Activated CD4-positive, alpha-beta T cell treated with anti-CD3 and anti-CD28 coated beads, Interleukin-2, amount 10 ng/mL, durations not matched to agents 7 days and 5 days (primary cell): Measurements from ENCODE around the gene STAU1. TPM values are rescaled to one million over a fixed set of nuclear protein-coding genes. Genes with fewer than 3 reads are reported as not detected.
"Not testable (repeated sequence)": the region's sequence is repeated elsewhere in the genome, so short reads cannot be mapped to it uniquely, and the experiment has no call there.

Source experiments
- CTCF ChIA-PET: fragments of 350-600 bp; sonication (Branson Sonifier 250); formaldehyde crosslinking; loops from one replicate; lab custom pipeline; 2021; ENCODE audit warnings: antibody characterized with exemption; lab: Charles Lee
- POLR2A ChIA-PET: fragments of 350-600 bp; sonication (Branson Sonifier 250); formaldehyde crosslinking; loops from one replicate; lab custom pipeline; 2021; ENCODE audit warnings: antibody characterized with exemption; lab: Charles Lee
- DNase-seq: peaks from one replicate; pipeline ENCODE4 v3.0.0-alpha.2; 2020
- H3K27ac Mint-ChIP-seq: one replicate; pipeline ENCODE4 v1.8.0; 2021; ENCODE audit warnings: mild to moderate bottlenecking, moderate library complexity, mixed read lengths
- H3K27me3 Mint-ChIP-seq: one replicate; pipeline ENCODE4 v1.8.0; 2021; ENCODE audit warnings: mixed read lengths
- H3K36me3 Mint-ChIP-seq: one replicate; pipeline ENCODE4 v1.8.0; 2021; ENCODE audit warnings: low read depth, mixed read lengths
- H3K4me1 Mint-ChIP-seq: one replicate; pipeline ENCODE4 v1.8.0; 2021; ENCODE audit warnings: mixed read lengths
- H3K4me3 Mint-ChIP-seq: one replicate; pipeline ENCODE4 v1.8.0; 2021; ENCODE audit warnings: mild to moderate bottlenecking, moderate library complexity, mixed read lengths
- H3K9me3 Mint-ChIP-seq: one replicate; pipeline ENCODE4 v1.8.0; 2021; ENCODE audit warnings: mixed read lengths
- total RNA-seq, 2 experiments: library from RNA; stranded (reverse); gene quantifications; one replicate each; pipeline ENCODE4 v1.2.3, GENCODE V29; 2021

Gene STAU1
- total RNA-seq, 2 experiments from 2014 or later: 51.8 to 57.8 TPM

DNA sequence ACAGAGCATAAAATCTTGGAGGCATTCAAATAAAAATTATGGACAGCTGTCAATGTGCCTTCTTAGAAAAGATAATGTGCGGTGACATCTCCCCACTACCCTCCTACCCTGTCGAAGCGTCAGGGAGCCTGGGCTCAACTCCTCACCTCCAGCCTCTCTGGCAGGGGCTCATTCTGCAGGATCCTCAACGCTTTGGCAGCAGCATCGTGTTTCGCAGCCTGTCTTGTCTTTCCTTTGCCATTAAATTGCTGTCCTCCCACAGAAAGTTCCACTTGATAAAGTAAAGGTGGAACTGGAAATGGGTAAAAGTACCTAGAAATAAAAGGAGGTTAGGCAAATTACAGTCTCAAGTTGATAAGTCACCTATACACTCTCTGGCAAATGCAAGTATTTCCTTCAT lies 36.7 kb downstream of the STAU1 start:
- H3K4me1 Mint-ChIP-seq: peaks cover 11% of the 10 kb centered on the region
- no peaks in the 10 kb centered on the region for H3K9me3 Mint-ChIP-seq
- CTCF ChIA-PET: interaction anchor here (0.8 kb wide), 1 partner anchor 67 kb away, joined by 4 read pairs; no protein-coding TSS in a partner anchor
- no peak for DNase-seq
- no peaks in the 10 kb centered on the region for H3K27me3 Mint-ChIP-seq
- H3K27ac Mint-ChIP-seq: no peak overlapping the region
- H3K36me3 Mint-ChIP-seq: peaks cover 47% of the 10 kb centered on the region
- no peak overlapping the region for H3K4me3 Mint-ChIP-seq
- POLR2A ChIA-PET: no interaction called here

DNA sequence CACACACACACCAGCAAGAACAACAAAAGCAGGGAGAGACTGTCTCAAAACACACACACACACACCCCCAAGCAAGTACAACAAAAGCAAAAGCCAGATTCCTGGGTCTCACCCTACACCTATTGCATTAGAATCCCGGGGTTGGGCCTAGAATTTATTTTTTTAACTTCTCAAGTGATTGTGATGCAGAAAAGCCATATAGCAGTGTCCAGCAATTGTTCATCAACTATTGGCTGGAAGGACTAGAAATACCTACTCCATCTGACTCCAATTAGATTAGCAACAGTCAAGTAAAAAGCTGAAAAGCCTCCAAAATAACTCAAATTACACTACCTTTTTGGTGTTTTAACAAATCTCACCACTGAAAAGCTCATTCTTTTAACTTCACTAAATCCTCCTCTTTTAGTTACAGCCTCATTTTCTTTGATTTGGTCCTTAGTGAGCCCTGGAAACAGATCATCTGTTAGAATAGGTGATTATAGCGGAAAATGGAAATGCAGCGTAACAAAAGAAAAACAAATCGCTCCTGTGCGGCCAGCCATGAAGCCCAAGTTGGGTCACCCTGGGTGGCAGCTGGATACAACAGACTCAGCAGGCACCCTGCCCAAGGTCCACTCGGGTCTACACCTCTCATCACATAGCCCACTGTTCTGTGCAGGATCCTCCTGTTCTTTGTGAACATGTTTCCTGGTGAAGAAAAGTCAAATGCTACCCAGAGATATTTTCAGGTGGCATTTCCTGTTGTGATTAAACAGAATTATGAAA lies 38.7 kb downstream of the STAU1 start:
- CTCF ChIA-PET: interaction anchor here (0.9 to 1.1 kb wide), 2 partner anchors 10 to 31 kb away, joined by 3 read pairs; no protein-coding TSS in a partner anchor
- DNase-seq: no peak
- Mint-ChIP-seq H3K4me3 (no peak overlapping the region), H3K27me3 (no peaks in the 10 kb centered on the region), H3K9me3 (no peaks in the 10 kb centered on the region), H3K36me3 (peaks cover 48% of the 10 kb centered on the region), H3K4me1 (peaks cover 4% of the 10 kb centered on the region), H3K27ac (peak overlapping the region; percentile 34)
- POLR2A ChIA-PET: no interaction called here

DNA sequence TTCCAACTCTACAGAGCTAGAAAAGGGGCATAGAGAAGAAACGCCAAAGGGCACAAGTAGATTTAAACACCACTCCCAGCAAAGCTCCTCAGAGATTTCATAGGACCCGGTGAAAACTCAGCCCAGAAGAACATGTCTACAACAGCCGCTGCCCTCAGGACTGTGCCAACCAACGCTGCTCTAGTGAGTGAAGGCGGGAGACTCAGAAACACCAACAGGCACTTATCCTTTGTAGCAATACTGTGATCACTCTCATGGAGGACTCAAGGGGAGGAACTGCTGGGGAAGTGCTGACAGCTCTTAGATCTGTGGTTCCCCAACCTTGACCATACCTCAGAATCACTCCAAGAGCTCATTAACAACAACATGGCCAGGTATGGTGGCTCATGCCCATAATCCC lies 39.5 kb downstream of the STAU1 start:
- H3K27me3 Mint-ChIP-seq: no peaks in the 10 kb centered on the region
- CTCF ChIA-PET: interaction anchor here (1.1 kb wide), 2 partner anchors 10 to 31 kb away, joined by 3 to 5 read pairs; no protein-coding TSS in a partner anchor
- H3K4me1 Mint-ChIP-seq: peaks cover 12% of the 10 kb centered on the region
- POLR2A ChIA-PET: no interaction called here
- H3K36me3 Mint-ChIP-seq: peaks cover 55% of the 10 kb centered on the region
- no peak overlapping the region for H3K4me3 Mint-ChIP-seq
- no peak for DNase-seq
- no peak overlapping the region for H3K27ac Mint-ChIP-seq
- no peaks in the 10 kb centered on the region for H3K9me3 Mint-ChIP-seq

DNA sequence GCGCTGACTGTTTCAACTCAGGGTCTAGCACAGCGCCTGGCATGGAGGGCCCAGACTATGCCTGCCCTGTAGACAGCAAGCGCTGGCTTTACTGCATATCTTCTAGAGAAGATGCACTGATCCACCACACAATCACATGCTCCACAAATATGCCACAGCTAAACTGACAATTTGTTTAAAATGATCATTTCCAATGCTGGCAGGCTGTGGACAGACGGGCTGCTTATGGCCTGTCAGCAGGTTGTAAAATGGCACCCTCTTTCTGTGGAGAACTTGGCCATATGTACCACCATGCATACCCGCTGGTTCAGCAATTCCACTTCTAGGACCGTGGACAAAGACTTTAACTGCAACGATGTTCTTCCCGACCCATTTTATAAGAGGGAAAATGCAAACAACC lies 40.8 kb downstream of the STAU1 start:
- Mint-ChIP-seq H3K4me1 (peaks cover 12% of the 10 kb centered on the region), H3K27ac (no peak overlapping the region), H3K36me3 (peaks cover 59% of the 10 kb centered on the region), H3K9me3 (no peaks in the 10 kb centered on the region), H3K27me3 (no peaks in the 10 kb centered on the region), H3K4me3 (no peak overlapping the region)
- CTCF ChIA-PET: interaction anchor here (0.9 to 1.1 kb wide), 2 partner anchors 9 to 70 kb away, joined by 3 to 5 read pairs; no protein-coding TSS in a partner anchor
- DNase-seq: no peak
- POLR2A ChIA-PET: no interaction called here

DNA sequence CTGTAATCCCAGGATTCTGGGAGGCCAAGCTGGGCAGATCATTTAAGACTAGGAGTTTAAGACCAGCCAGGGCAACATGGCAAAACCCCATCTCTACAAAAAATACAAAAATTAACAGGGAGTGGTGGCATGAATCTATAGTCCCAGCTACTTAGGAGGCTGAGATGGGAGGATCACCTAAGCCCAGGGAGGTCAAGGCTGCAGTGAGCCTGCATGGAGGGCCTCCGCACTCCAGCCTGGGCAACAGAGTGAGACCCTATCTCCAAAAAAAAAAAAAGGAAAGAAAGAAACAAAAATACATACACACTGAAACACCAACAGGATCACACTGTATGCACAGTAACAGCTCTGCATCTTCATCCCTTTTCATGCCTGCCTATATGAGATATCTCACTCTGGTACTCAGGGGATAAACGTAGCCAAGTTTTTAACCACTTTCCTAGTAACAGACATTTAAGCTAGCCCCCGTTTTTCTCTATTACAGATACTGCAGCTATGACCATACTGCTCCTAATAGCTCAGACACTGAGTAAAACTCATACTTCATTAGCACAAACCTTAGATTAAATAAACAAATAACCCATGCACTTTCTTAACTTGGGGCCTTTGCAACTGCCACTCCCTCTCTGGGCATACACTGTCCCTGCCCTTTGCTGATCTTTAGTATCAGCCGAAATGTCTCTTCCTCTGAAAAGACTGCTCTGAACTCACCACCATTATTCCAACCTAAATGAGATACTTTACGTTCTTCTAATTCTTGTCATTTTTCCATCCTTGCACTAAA lies 41.5 kb downstream of the STAU1 start:
- CTCF ChIA-PET: interaction anchor here (0.9 to 1.1 kb wide), 2 partner anchors 10 to 71 kb away, joined by 3 to 5 read pairs; no protein-coding TSS in a partner anchor
- DNase-seq: no peak
- Mint-ChIP-seq H3K27me3 (no peaks in the 10 kb centered on the region), H3K4me3 (no peak overlapping the region), H3K9me3 (no peaks in the 10 kb centered on the region), H3K27ac (no peak overlapping the region), H3K4me1 (peaks cover 12% of the 10 kb centered on the region), H3K36me3 (peaks cover 55% of the 10 kb centered on the region)
- POLR2A ChIA-PET: no interaction called here

DNA sequence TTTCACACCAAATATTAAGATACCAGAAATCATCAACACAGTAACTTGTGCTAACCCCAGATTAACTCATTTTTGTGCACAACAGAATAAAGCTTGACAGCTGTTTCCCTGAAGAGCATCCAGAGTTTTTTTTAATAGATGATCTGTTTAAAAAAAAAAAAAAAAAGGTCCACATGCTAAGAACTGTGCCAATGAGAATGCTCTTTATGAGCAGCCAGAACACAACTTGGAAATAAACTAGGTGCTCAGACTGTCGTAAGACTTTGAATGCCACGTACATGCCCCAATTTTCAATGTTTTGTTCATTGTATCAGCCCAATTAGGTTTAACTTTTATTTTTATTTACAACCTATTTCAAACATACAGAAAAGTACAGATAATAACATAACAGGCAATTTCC lies 47.3 kb downstream of the STAU1 start:
- H3K4me1 Mint-ChIP-seq: peaks cover 20% of the 10 kb centered on the region
- peaks cover 21% of the 10 kb centered on the region for H3K36me3 Mint-ChIP-seq
- no peak overlapping the region for H3K4me3 Mint-ChIP-seq
- no peaks in the 10 kb centered on the region for H3K9me3 Mint-ChIP-seq
- DNase-seq: no peak
- POLR2A ChIA-PET: no interaction called here
- no peak overlapping the region for H3K27ac Mint-ChIP-seq
- CTCF ChIA-PET: no interaction called here
- no peaks in the 10 kb centered on the region for H3K27me3 Mint-ChIP-seq

DNA sequence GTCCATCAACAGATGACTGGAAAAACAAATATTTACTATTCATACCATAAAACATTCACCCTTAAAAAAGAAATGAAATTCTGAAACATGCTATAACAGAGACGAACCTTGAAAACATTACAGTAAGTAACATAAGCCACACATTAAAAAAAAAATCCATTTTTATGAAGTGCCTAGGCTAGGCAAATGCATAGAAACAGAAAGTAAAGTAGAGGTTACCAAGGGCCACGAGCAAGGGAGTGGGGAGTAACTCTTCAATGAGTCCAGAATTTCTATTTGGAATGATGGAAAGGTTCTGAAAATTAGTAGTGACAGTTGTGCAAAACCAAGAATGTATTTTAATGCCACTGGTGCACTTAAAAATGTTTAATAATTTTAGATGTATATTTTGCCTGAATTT lies 47.7 kb downstream of the STAU1 start:
- peaks cover 20% of the 10 kb centered on the region for H3K4me1 Mint-ChIP-seq
- no peaks in the 10 kb centered on the region for H3K27me3 Mint-ChIP-seq
- H3K9me3 Mint-ChIP-seq: no peaks in the 10 kb centered on the region
- POLR2A ChIA-PET: no interaction called here
- peaks cover 23% of the 10 kb centered on the region for H3K36me3 Mint-ChIP-seq
- H3K27ac Mint-ChIP-seq: no peak overlapping the region
- no peak overlapping the region for H3K4me3 Mint-ChIP-seq
- CTCF ChIA-PET: no interaction called here
- no peak for DNase-seq

DNA sequence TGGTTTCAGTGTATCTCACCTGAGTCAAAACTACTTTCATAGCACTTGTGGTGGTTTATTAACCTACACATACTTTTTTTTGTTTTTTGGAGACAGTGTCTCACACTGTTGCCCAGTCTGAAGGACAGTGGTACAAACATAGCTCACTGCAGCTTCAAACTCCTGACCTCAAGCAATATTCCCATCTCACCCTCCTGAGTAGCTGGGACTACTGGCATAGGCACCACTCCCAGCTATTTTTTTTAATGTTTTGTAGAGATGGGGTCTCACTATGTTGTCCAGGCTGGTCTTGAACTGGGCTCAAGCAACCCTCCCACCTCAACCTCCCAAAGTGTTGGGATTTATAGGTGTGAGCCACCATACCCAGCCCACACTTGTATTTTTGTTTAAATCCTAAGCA lies 49.7 kb downstream of the STAU1 start:
- peaks cover 22% of the 10 kb centered on the region for H3K36me3 Mint-ChIP-seq
- no peaks in the 10 kb centered on the region for H3K27me3 Mint-ChIP-seq
- H3K9me3 Mint-ChIP-seq: no peaks in the 10 kb centered on the region
- ChIA-PET CTCF (interaction anchor here (0.9 to 2.0 kb wide), 4 partner anchors 10 to 79 kb away, joined by 3 to 5 read pairs (median 4); no protein-coding TSS in a partner anchor), POLR2A (no interaction called here)
- H3K27ac Mint-ChIP-seq: no peak overlapping the region
- H3K4me3 Mint-ChIP-seq: no peak overlapping the region
- H3K4me1 Mint-ChIP-seq: peaks cover 10% of the 10 kb centered on the region
- no peak for DNase-seq

DNA sequence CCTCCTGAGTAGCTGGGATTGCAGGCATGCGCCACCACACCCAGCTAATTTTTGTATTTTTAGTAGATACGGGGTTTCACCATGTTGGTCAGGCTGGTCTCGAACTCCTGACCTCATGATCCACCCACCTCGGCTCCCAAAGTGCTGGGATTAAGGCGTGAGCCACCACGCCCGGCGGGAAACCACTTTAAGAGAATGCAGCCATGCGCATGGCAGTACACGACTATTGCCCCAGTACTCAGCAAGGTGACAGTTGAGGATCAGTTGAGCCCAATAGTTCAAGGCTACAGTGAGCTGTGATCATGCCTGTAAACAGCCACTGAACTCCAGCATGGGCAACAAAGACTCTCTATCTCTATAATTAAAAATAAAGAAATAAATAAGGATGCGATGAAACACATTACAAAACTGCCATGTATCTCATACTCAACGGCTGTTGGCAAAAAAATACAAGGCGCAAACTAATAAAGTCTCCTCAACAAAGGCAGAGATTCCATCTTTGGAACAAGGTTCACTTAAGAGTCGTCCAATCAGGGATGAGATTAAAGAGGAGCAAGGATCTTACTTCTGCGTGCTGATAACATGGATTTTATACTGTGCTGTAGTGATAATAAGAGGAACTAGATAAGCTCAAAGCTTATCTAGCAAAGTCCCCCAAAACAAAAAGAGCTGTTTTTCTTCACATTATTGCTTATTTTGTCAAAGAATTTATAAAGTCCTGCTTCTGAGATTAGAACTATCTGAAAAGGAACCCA lies 51.1 kb downstream of the STAU1 start:
- no peak for DNase-seq
- Mint-ChIP-seq H3K27ac (no peak overlapping the region), H3K4me3 (no peak overlapping the region), H3K27me3 (no peaks in the 10 kb centered on the region), H3K4me1 (peaks cover 14% of the 10 kb centered on the region), H3K9me3 (no peaks in the 10 kb centered on the region), H3K36me3 (peaks cover 24% of the 10 kb centered on the region)
- CTCF ChIA-PET: interaction anchor here (0.6 to 1.4 kb wide), 3 partner anchors 12 to 47 kb away, joined by 3 to 5 read pairs (median 3); no protein-coding TSS in a partner anchor
- POLR2A ChIA-PET: no interaction called here

DNA sequence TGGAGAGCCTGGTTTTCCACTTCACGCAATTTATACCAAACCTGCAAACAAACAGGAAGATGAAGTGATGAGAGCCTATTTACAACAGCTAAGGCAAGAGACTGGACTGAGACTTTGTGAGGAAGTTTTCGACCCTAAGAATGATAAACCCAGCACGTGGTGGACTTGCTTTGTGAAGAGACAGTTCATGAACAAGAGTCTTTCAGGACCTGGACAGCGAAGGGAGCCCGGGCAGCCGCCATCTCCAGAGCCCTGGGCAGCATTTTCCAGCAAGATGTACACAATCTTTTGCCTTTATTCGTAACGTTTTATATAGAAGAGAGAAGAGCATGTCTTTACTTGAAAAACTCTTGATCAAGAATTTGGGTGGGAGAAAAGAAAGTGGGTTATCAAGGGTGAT lies 53.3 kb downstream of the STAU1 start:
- CTCF ChIA-PET: interaction anchor here (0.6 to 1.7 kb wide), 8 partner anchors 9 to 83 kb away, joined by 3 to 4 read pairs (median 3); no protein-coding TSS in a partner anchor
- DNase-seq, H3K4me3 Mint-ChIP-seq, H3K27me3 Mint-ChIP-seq, H3K4me1 Mint-ChIP-seq, H3K9me3 Mint-ChIP-seq, H3K27ac Mint-ChIP-seq, POLR2A ChIA-PET: not testable (repeated sequence)
- peaks cover 34% of the 10 kb centered on the region for H3K36me3 Mint-ChIP-seq

DNA sequence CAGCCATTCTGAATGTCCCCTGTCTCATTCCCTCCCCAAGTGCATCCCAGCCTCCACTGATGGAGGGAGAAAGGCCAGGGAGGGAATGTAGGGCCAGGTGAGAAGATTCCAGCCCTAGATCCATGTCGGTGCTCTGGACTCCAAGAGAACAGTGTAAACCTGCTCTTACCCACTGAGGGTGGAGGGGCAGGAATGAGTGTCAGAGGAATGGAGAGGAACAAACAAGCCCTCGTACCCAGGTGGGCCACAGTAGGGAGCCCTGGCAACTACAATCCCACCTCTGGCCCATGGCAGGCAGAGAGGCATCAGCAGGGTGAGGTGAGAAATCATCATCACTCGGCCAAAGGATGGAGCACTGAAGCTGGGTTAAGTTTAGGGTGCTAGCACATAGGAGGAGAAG lies 54.6 kb downstream of the STAU1 start:
- ChIA-PET CTCF (interaction anchor here (1.0 to 1.7 kb wide), 8 partner anchors 23 to 113 kb away, joined by 3 to 4 read pairs (median 4); no protein-coding TSS in a partner anchor), POLR2A (no interaction called here)
- no peak overlapping the region for H3K4me3 Mint-ChIP-seq
- DNase-seq: no peak
- H3K9me3 Mint-ChIP-seq: no peaks in the 10 kb centered on the region
- H3K27me3 Mint-ChIP-seq: no peaks in the 10 kb centered on the region
- peaks cover 31% of the 10 kb centered on the region for H3K36me3 Mint-ChIP-seq
- no peak overlapping the region for H3K27ac Mint-ChIP-seq
- peaks cover 4% of the 10 kb centered on the region for H3K4me1 Mint-ChIP-seq

DNA sequence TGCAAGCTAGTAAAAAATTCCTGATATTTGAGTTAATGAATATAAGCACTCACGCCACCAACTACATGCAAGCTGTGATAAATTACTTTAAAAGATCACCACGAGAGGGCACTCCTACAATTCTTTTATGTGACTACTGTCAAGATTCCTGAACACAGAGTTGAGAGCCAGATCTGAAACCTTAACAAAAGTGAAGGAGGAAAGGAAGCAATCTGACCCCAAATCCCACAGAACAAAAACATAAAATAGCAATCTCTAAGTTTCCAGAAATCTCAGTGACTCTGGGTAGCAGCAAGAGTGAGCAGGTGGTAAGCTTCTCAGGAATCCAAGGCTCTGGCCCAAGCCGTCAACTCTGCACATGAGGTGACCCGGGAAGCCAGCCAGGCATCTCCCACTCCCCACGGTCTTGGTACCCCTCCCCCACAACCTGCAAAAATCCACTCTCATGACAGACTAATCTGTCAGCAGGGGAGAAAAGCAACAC lies 55.1 kb downstream of the STAU1 start:
- Mint-ChIP-seq H3K36me3 (peaks cover 31% of the 10 kb centered on the region), H3K9me3 (no peaks in the 10 kb centered on the region), H3K27me3 (no peaks in the 10 kb centered on the region), H3K4me1 (peaks cover 4% of the 10 kb centered on the region), H3K4me3 (no peak overlapping the region), H3K27ac (no peak overlapping the region)
- ChIA-PET CTCF (interaction anchor here (0.8 to 1.3 kb wide), 8 partner anchors 23 to 113 kb away, joined by 3 to 6 read pairs (median 4); partner anchors contain the start of gene DDX27), POLR2A (no interaction called here)
- peak; percentile 58 for DNase-seq
